ENCODE data around the gene SLC35E4. TPM values are rescaled to one million over a fixed set of nuclear protein-coding genes. Genes with fewer than 3 reads are reported as not detected.

The SLC35E4 gene, protein sequence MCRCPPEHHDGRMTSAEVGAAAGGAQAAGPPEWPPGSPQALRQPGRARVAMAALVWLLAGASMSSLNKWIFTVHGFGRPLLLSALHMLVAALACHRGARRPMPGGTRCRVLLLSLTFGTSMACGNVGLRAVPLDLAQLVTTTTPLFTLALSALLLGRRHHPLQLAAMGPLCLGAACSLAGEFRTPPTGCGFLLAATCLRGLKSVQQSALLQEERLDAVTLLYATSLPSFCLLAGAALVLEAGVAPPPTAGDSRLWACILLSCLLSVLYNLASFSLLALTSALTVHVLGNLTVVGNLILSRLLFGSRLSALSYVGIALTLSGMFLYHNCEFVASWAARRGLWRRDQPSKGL
- 22.6 and 26.1 TPM in 2 replicates for total RNA-seq

DNA sequence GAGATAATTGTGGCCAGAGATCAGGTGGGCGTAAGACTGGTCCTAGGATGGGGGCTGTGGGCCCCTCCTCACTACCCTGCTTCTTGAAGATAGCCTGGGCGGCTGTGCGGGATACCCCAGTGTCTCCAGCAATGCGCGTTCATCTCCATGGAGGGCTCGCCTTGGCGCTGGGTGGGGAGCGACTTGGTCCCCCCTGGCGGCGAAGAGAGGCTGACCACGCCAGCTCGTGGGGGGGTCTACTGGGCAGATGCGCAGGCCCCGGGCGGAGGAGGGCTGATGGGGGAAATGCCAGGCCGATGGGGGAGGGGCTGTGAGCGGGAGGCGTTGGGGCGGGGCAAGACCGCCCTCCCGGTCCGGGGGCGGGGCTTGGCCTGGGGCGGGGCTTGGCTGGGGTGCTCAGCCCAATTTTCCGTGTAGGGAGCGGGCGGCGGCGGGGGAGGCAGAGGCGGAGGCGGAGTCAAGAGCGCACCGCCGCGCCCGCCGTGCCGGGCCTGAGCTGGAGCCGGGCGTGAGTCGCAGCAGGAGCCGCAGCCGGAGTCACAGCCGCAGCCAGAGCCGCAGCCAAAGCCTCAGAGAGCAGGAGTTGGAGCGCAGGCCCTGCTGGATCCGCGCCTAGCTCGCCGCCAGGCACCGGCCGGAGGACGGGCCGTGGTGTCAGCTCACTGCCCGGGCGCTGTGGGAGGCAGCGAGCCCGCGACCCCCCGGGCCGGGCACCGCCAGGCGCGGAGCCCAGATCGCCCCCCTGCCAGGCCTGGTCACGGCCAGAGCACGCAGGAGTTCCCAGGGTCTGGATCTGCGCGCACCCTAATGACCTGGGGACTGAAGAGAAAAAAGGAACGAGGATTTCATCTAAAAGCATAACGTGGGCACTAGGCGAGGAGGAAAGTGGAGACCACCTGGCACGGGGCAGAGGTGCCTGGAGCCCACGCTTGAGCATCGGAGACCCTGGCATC is at the start of gene SLC35E4:
Gene SLC35E4 (plus strand): TSS at position 509 of the 953 bp plus-strand sequence. CDS start 670 bp downstream, outside the sequence.

DNA sequence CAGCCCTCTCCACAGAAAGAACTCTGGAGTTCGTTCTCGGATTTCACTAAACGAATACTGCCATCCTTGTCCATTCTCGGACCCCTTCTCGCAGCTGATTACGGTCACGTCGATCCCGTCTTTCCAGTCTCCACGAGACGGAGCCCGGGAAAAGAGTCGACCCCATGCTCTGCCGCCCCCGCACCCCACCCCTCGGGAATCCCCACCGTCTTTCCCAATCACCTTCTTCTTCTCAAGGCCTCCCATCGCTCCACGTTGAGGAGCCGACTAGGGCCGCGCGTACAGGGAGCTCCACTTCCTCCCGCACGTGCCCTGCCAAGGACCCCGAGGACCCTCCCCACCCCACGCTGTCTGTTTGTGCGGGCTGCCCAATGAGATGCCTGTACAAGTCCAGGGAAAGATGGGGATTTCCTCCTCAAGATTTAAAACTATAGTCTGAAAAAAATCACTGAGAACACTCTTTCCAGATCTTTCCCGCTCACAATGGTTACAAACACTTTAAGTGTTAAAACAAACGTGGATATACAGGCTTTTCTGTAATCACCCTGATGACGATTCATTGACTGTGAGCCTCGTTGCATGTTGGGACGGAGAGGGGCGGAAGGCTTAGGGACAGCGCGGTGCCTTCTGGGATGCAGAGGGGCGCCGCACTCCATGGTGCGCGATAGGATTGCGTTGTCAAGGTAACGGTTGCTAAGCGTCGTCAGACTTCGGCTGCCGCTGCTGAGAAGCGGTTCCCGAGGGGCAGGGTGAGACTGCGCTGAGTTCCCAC is 43.8 kb upstream of the SLC35E4 start, which contains the start of gene PES1:
Gene PES1 (minus strand): TSS at position 323 of the 772 bp plus-strand sequence. CDS start 77 bp downstream, at position 246.

DNA sequence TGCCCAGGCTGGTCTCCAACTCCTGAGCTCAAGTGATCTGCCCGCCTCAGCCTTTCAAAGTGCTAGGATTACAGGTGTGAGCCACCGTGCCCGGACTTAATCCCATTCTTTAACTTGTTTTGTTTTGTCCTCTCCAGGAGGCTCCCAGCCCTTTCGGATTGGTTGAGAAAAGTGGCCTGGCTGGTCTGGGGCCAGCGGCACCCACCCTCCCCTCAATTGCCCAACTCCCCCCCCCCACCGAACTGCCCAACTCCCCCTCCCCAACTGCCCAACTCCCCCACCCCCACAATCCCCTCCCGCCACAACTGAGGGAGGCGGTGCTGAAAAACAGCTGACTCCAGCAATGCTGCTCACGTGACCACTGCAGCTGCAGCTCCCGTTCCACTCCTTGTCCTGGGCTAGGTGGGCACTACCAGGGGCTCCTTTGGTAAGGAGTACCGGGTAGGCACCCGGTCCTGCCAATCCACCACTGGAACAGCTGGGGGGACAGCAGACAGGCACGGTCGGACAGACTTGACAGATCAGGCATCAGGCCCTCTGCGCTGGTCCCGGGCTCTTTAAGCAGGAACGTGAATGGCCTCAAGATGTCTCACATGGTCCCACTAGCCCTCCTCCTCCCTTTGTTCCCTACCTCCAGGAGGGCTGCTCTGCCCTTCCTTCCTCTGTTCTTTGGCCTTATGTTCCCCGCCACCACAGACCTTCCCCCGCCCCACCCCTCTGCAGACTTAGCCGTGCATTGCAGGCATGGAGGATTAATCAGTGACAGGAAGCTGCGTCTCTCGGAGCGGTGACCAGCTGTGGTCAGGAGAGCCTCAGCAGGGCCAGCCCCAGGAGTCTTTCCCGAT is 28.9 kb upstream of the SLC35E4 start, which contains the start of gene TCN2:
Gene TCN2 (plus strand): TSS at position 720 of the 845 bp plus-strand sequence. CDS start 158 bp downstream, outside the sequence.

DNA sequence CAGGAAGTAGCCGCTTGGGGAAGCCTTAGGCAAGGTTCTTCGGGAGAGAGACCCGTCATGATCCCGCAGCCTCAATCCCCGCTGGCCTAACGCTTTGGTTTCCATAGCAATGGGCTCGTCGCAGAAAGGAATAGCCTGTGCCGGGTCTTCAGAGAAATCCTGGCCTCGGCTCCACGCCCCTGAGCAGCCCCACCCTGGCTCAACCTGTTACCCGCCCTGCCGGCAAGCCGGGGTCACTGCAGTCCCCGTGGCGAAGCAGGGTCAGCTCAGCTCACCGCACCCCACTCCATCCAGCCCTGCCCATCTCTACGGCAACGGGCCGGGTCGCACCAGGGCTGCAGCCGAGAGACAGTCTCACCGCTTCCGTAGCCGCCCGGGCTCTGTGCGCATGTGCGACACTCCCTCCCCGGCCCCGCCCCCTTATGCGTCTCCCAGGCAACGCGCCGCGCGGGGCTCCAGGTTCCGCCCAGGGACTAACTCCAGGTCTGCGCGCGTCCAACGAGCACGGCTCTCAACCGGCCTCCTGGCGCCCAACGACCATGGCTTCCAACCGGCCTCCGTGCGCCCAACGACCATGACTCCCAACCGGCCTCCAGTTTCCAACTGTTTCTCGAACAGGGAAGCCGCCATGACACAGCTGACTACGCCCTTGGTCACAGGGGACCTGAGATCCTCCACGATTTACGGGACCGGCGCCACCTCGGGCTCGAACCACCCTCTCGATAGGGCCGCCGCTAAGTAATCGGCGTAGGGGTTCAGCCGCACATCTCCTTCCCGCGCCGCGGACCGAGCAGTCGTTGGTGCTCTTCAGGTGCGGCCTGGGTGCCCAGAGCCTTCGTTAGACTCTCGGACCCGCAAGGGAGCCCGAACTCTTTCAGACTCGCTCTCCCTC is 32.2 kb downstream of the SLC35E4 start, which contains the start of gene DUSP18:
Gene DUSP18 (minus strand): TSS at position 382 of the 892 bp plus-strand sequence. CDS start 3,872 bp downstream, outside the sequence.

DNA sequence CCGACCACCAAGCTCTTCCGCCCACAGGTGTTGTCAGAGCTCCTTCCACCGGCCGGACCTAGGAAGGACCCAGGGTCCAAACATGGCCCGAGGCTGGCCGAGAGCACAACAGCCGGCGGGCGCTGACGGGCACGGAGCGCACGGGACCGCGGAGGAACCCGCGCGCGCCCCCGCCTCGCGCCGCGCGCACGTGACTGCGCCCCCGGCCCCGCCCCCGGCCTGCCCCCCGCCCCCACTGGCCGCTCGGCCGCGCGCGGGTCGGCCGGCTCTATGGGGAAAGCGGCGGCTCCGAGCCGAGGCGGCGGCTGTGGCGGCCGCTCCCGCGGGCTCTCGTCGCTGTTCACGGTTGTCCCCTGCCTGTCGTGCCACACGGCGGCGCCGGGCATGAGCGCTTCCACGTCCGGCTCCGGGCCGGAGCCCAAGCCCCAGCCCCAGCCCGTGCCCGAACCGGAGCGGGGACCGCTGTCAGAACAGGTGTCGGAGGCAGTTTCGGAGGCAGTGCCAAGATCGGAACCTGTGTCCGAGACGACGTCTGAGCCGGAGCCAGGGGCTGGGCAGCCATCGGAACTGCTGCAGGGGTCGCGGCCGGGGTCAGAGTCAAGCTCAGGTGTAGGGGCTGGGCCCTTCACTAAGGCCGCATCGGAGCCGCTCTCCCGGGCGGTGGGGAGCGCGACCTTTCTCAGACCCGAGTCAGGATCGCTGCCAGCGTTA is 59.2 kb downstream of the SLC35E4 start, which contains the start of gene OSBP2:
Gene OSBP2 (plus strand): TSS at position 235 of the 711 bp plus-strand sequence. CDS start 36 bp downstream, at position 271.

Other genes starting within 250 kb of the SLC35E4 start
- gene RNF215, start 248.4 kb upstream of the SLC35E4 start, total RNA-seq, result 22.4 and 23.5 TPM in 2 replicates
- 26.8 and 34.2 TPM in 2 replicates for gene SEC14L2, start 238.8 kb upstream of the SLC35E4 start, total RNA-seq
- gene MTFP1, start 210.0 kb upstream of the SLC35E4 start, total RNA-seq, result 31.4 and 35.9 TPM in 2 replicates
- not detected in 2 replicates for gene SEC14L3, start 163.8 kb upstream of the SLC35E4 start, total RNA-seq
- not detected in 2 replicates for gene SEC14L4, start 130.1 kb upstream of the SLC35E4 start, total RNA-seq
- 0.19 TPM in 1 of 2 replicates, not detected in the other for gene SEC14L6, start 89.0 kb upstream of the SLC35E4 start, total RNA-seq
- gene GAL3ST1, start 61.1 kb upstream of the SLC35E4 start, total RNA-seq, result not detected in 2 replicates
- gene PES1, start 43.9 kb upstream of the SLC35E4 start, total RNA-seq, result 88.1 and 90.5 TPM in 2 replicates
- gene TCN2, start 28.6 kb upstream of the SLC35E4 start, total RNA-seq, result 58.1 and 70.2 TPM in 2 replicates
- gene DUSP18, start 32.1 kb downstream of the SLC35E4 start, total RNA-seq, result 19.3 and 24.1 TPM in 2 replicates
- 9.9 and 10.8 TPM in 2 replicates for gene OSBP2, start 59.1 kb downstream of the SLC35E4 start, total RNA-seq

Measured in vein endothelial cell (primary cell).